Mononuclear cell (primary cell): ENCODE measurements around the gene INPP5E. TPM values are rescaled to one million over a fixed set of nuclear protein-coding genes. Genes with fewer than 3 reads are reported as not detected.
"Not testable (repeated sequence)": the region's sequence is repeated elsewhere in the genome, so short reads cannot be mapped to it uniquely, and the experiment has no call there.

ENCODE experiments used
- H3K27me3 ChIP-seq: 2 replicates; pipeline ENCODE4 v1.6.0; 2011; ENCODE audit warnings: low read length, control low read depth; ENCODE audit not compliant: insufficient read depth
- H3K4me1 ChIP-seq: 2 replicates; pipeline ENCODE4 v1.5.1; 2011; ENCODE audit warnings: mild to moderate bottlenecking, low read length, control low read depth; ENCODE audit not compliant: insufficient read depth
- H3K4me3 ChIP-seq: 2 replicates; pipeline ENCODE4 v1.5.1; 2011; ENCODE audit warnings: mild to moderate bottlenecking, low read length, moderate library complexity
- H3K9me3 ChIP-seq: 2 replicates; pipeline ENCODE4 v1.5.1; 2011; ENCODE audit warnings: low read depth, mild to moderate bottlenecking, control low read depth, low read length
- total RNA-seq: library from RNA; depleted of rRNA; stranded (reverse); fragments of >200 nt; gene quantifications from one replicate; pipeline ENCODE4 v1.2.3, GENCODE V29; 2012

INPP5E gene
- total RNA-seq, 1 donor: 5.5 TPM

- no peaks in the 10 kb centered on the region for H3K9me3 ChIP-seq
- no peaks in the 10 kb centered on the region for H3K4me1 ChIP-seq
- no peak overlapping the region for H3K4me3 ChIP-seq
- H3K27me3 ChIP-seq: no peaks in the 10 kb centered on the region
Measured at GRCh38 chr9:136430588-136431234, 8.9 kb downstream of the INPP5E start.

- Histone ChIP-seq H3K27me3 (no peaks in the 10 kb centered on the region), H3K4me1 (no peaks in the 10 kb centered on the region), H3K9me3 (no peaks in the 10 kb centered on the region), H3K4me3 (no peak overlapping the region)
Measured at GRCh38 chr9:136429683-136430491, 9.8 kb downstream of the INPP5E start.

GRCh38 chr9:136429075-136429628, 10.5 kb downstream of the INPP5E start:
- Histone ChIP-seq H3K9me3 (no peaks in the 10 kb centered on the region), H3K4me3 (no peak overlapping the region), H3K27me3 (no peaks in the 10 kb centered on the region), H3K4me1 (no peaks in the 10 kb centered on the region)

GRCh38 chr9:136426787-136427186, 12.9 kb downstream of the INPP5E start:
- Histone ChIP-seq H3K9me3 (no peaks in the 10 kb centered on the region), H3K4me3 (no peak overlapping the region), H3K4me1 (no peaks in the 10 kb centered on the region), H3K27me3 (no peaks in the 10 kb centered on the region)

GRCh38 chr9:136425367-136425766, 14.3 kb downstream of the INPP5E start:
- not testable (repeated sequence) for H3K4me1 ChIP-seq, H3K27me3 ChIP-seq, H3K4me3 ChIP-seq, H3K9me3 ChIP-seq

- Histone ChIP-seq H3K9me3 (no peaks in the 10 kb centered on the region), H3K4me1 (no peaks in the 10 kb centered on the region), H3K4me3 (no peak overlapping the region), H3K27me3 (no peaks in the 10 kb centered on the region)
Measured at GRCh38 chr9:136424750-136425362, 14.8 kb downstream of the INPP5E start.

GRCh38 chr9:136423432-136424146, 16.1 kb downstream of the INPP5E start:
- no peak overlapping the region for H3K4me3 ChIP-seq
- H3K9me3 ChIP-seq: no peaks in the 10 kb centered on the region
- no peaks in the 10 kb centered on the region for H3K27me3 ChIP-seq
- no peaks in the 10 kb centered on the region for H3K4me1 ChIP-seq

- Histone ChIP-seq H3K9me3 (no peaks in the 10 kb centered on the region), H3K4me1 (no peaks in the 10 kb centered on the region), H3K27me3 (no peaks in the 10 kb centered on the region), H3K4me3 (no peak overlapping the region)
Measured at GRCh38 chr9:136422876-136423275, 16.8 kb downstream of the INPP5E start.

GRCh38 chr9:136421791-136422190, 17.9 kb downstream of the INPP5E start:
- H3K4me1 ChIP-seq: no peaks in the 10 kb centered on the region
- H3K9me3 ChIP-seq: no peaks in the 10 kb centered on the region
- H3K4me3 ChIP-seq: no peak overlapping the region
- H3K27me3 ChIP-seq: no peaks in the 10 kb centered on the region

- no peaks in the 10 kb centered on the region for H3K9me3 ChIP-seq
- H3K4me3 ChIP-seq: no peak overlapping the region
- H3K27me3 ChIP-seq: no peaks in the 10 kb centered on the region
- no peaks in the 10 kb centered on the region for H3K4me1 ChIP-seq
Measured at GRCh38 chr9:136419092-136419420, 20.6 kb downstream of the INPP5E start.

GRCh38 chr9:136418182-136419091, 21.2 kb downstream of the INPP5E start:
- H3K4me1 ChIP-seq: no peaks in the 10 kb centered on the region
- no peak overlapping the region for H3K4me3 ChIP-seq
- H3K9me3 ChIP-seq: no peaks in the 10 kb centered on the region
- H3K27me3 ChIP-seq: no peaks in the 10 kb centered on the region

- no peaks in the 10 kb centered on the region for H3K27me3 ChIP-seq
- H3K4me1 ChIP-seq: peaks cover under 1% of the 10 kb centered on the region
- H3K4me3 ChIP-seq: no peak overlapping the region
- no peaks in the 10 kb centered on the region for H3K9me3 ChIP-seq
Measured at GRCh38 chr9:136416914-136417313, 22.7 kb downstream of the INPP5E start.

- Histone ChIP-seq H3K4me3 (no peak overlapping the region), H3K9me3 (no peaks in the 10 kb centered on the region), H3K4me1 (peaks cover 5% of the 10 kb centered on the region), H3K27me3 (no peaks in the 10 kb centered on the region)
Measured at GRCh38 chr9:136416427-136416826, 23.2 kb downstream of the INPP5E start.

GRCh38 chr9:136412962-136413361, 26.7 kb downstream of the INPP5E start:
- Histone ChIP-seq H3K4me3 (no peak overlapping the region), H3K9me3 (no peaks in the 10 kb centered on the region), H3K4me1 (peaks cover 27% of the 10 kb centered on the region), H3K27me3 (no peaks in the 10 kb centered on the region)
